ENCODE measurements around the gene FUT1.
"Not testable (repeated sequence)": the region's sequence is repeated elsewhere in the genome, so short reads cannot be mapped to it uniquely, and the experiment has no call there.

Gene FUT1

GRCh38 chr19:48784527-48784926, 32.1 kb upstream of the FUT1 start:
- H3K27me3 ChIP-seq (ENCODE audit: control insufficient read depth, insufficient read depth, low read length) = peaks cover 4% of the 10 kb centered on the region
- no peak overlapping the region for H3K4me3 ChIP-seq (ENCODE audit: low read depth, low read length)
- no peak overlapping the region for H3K9ac ChIP-seq (ENCODE audit: low read depth, low read length)
- no peaks in the 10 kb centered on the region for H3K9me3 ChIP-seq (ENCODE audit: control insufficient read depth, insufficient read depth, low read length)
- H3K4me1 ChIP-seq (ENCODE audit: control insufficient read depth, insufficient read depth, low read length) = no peaks in the 10 kb centered on the region
- H3K36me3 ChIP-seq (ENCODE audit: control insufficient read depth, insufficient read depth, low read length) = no peaks in the 10 kb centered on the region

GRCh38 chr19:48780631-48781391, 28.4 kb upstream of the FUT1 start:
- no peaks in the 10 kb centered on the region for H3K4me1 ChIP-seq (ENCODE audit: control insufficient read depth, insufficient read depth, low read length)
- H3K9ac ChIP-seq (ENCODE audit: low read depth, low read length) = no peak overlapping the region

GRCh38 chr19:48779636-48780035, 27.2 kb upstream of the FUT1 start:
- H3K4me1 ChIP-seq (ENCODE audit: control insufficient read depth, insufficient read depth, low read length) = no peaks in the 10 kb centered on the region
- no peaks in the 10 kb centered on the region for H3K36me3 ChIP-seq (ENCODE audit: control insufficient read depth, insufficient read depth, low read length)
- no peak overlapping the region for H3K9ac ChIP-seq (ENCODE audit: low read depth, low read length)
- H3K4me3 ChIP-seq (ENCODE audit: low read depth, low read length) = no peak overlapping the region
- H3K9me3 ChIP-seq (ENCODE audit: control insufficient read depth, insufficient read depth, low read length) = no peaks in the 10 kb centered on the region
- peaks cover 4% of the 10 kb centered on the region for H3K27me3 ChIP-seq (ENCODE audit: control insufficient read depth, insufficient read depth, low read length)

More at GRCh38 chr19:48780631-48781391, 28.4 kb upstream of the FUT1 start:
- peaks cover 4% of the 10 kb centered on the region for H3K27me3 ChIP-seq (ENCODE audit: control insufficient read depth, insufficient read depth, low read length)
- no peak overlapping the region for H3K4me3 ChIP-seq (ENCODE audit: low read depth, low read length)
- no peaks in the 10 kb centered on the region for H3K9me3 ChIP-seq (ENCODE audit: control insufficient read depth, insufficient read depth, low read length)
- no peaks in the 10 kb centered on the region for H3K36me3 ChIP-seq (ENCODE audit: control insufficient read depth, insufficient read depth, low read length)

DNA sequence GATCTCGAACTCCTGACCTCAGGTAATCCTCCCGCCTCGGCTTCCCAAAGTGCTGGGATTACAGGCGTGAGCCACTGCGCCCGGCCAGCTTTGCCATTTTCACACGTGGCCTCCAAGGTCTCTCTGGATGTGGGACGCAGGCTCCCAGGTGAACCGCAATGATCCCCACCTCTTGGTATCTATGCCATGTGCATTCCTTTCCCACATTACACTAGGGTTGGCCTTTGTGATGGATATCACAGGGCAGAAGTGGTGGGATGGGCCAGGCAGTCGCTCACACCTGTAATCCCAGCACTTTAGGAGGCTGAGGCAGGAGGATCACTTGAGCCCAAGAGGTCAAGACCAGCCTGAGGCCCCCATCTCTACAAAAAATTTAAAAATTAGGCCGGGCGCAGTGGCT, 25.3 kb upstream of the FUT1 start:
- Histone ChIP-seq H3K36me3 (ENCODE audit: control insufficient read depth, insufficient read depth, low read length) (no peaks in the 10 kb centered on the region), H3K4me1 (ENCODE audit: control insufficient read depth, insufficient read depth, low read length) (no peaks in the 10 kb centered on the region), H3K27me3 (ENCODE audit: control insufficient read depth, insufficient read depth, low read length) (peaks cover 4% of the 10 kb centered on the region), H3K9me3 (ENCODE audit: control insufficient read depth, insufficient read depth, low read length) (no peaks in the 10 kb centered on the region), H3K9ac (ENCODE audit: low read depth, low read length) (no peak overlapping the region), H3K4me3 (ENCODE audit: low read depth, low read length) (no peak overlapping the region)

GRCh38 chr19:48777139-48777538, 24.7 kb upstream of the FUT1 start:
- H3K9me3 ChIP-seq (ENCODE audit: control insufficient read depth, insufficient read depth, low read length) = no peaks in the 10 kb centered on the region
- no peaks in the 10 kb centered on the region for H3K4me1 ChIP-seq (ENCODE audit: control insufficient read depth, insufficient read depth, low read length)
- H3K27me3 ChIP-seq (ENCODE audit: control insufficient read depth, insufficient read depth, low read length) = peaks cover 4% of the 10 kb centered on the region
- H3K9ac ChIP-seq (ENCODE audit: low read depth, low read length) = no peak overlapping the region
- H3K36me3 ChIP-seq (ENCODE audit: control insufficient read depth, insufficient read depth, low read length) = no peaks in the 10 kb centered on the region
- no peak overlapping the region for H3K4me3 ChIP-seq (ENCODE audit: low read depth, low read length)

DNA sequence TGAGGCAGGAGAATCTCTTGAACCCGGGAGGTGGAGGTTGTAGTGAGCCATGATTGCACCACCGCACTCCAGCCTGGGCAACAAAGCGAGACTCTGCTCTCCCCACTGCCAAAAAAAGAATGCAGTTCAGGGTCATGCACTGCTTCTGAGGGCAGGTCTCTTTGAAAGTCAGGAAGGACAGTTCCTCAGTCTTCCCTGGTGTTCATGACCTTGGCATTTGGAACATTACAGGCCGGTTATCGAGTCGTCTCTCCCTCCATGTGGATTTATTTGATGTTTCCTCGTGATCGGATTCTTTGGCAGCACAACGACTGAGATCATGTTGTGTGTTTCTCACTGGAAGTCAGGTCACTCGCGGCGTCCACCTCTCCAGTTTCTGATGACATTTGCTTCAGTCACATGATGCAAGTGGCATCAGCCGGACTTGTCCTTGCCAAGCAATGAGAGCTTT, 20.1 kb upstream of the FUT1 start:
- H3K4me3 ChIP-seq (ENCODE audit: low read depth, low read length) = no peak overlapping the region
- no peaks in the 10 kb centered on the region for H3K27me3 ChIP-seq (ENCODE audit: control insufficient read depth, insufficient read depth, low read length)
- H3K9me3 ChIP-seq (ENCODE audit: control insufficient read depth, insufficient read depth, low read length) = no peaks in the 10 kb centered on the region
- H3K36me3 ChIP-seq (ENCODE audit: control insufficient read depth, insufficient read depth, low read length) = no peaks in the 10 kb centered on the region
- H3K4me1 ChIP-seq (ENCODE audit: control insufficient read depth, insufficient read depth, low read length) = no peaks in the 10 kb centered on the region
- H3K9ac ChIP-seq (ENCODE audit: low read depth, low read length) = no peak overlapping the region

- H3K9ac ChIP-seq (ENCODE audit: low read depth, low read length) = no peak overlapping the region
- no peaks in the 10 kb centered on the region for H3K27me3 ChIP-seq (ENCODE audit: control insufficient read depth, insufficient read depth, low read length)
- H3K4me1 ChIP-seq (ENCODE audit: control insufficient read depth, insufficient read depth, low read length) = no peaks in the 10 kb centered on the region
- no peak overlapping the region for H3K4me3 ChIP-seq (ENCODE audit: low read depth, low read length)
- H3K36me3 ChIP-seq (ENCODE audit: control insufficient read depth, insufficient read depth, low read length) = no peaks in the 10 kb centered on the region
- H3K9me3 ChIP-seq (ENCODE audit: control insufficient read depth, insufficient read depth, low read length) = no peaks in the 10 kb centered on the region
Measured at GRCh38 chr19:48770734-48771472, 18.5 kb upstream of the FUT1 start.

GRCh38 chr19:48770266-48770665, 17.8 kb upstream of the FUT1 start:
- Histone ChIP-seq H3K4me1 (ENCODE audit: control insufficient read depth, insufficient read depth, low read length) (no peaks in the 10 kb centered on the region), H3K27me3 (ENCODE audit: control insufficient read depth, insufficient read depth, low read length) (no peaks in the 10 kb centered on the region), H3K9ac (ENCODE audit: low read depth, low read length) (no peak overlapping the region), H3K36me3 (ENCODE audit: control insufficient read depth, insufficient read depth, low read length) (no peaks in the 10 kb centered on the region), H3K9me3 (ENCODE audit: control insufficient read depth, insufficient read depth, low read length) (no peaks in the 10 kb centered on the region), H3K4me3 (ENCODE audit: low read depth, low read length) (no peak overlapping the region)

DNA sequence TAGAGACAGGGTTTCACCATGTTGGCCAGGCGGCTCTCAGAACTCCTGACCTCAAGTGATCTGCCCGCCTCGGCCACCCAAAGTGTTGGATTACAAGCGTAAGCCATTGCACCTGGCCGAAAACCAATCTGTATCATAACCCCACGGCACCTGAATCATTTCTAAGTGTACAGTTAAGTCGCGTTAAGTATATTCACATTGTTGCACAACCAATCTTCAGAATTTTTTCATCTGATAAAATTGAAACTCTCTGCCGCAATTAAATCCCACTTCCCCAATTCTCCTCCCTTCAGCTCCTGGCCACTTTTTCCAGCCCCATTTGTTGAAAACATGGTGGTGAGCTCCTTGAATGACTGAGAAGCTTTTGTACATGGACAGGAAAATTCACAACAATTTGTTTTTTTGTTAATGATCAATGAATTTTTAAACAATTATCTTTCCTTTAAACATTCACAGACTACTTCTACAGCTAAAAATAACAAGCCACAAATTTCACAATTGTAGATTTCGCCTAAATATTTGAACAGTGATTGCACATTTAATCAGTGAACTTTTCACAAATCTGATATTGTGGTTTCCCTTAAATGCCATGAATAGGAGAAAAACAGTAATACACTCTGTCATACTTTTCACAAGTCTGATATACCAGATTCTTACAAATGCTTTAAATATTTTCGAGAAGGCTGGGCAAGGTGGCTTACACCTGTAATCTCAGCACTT, 16.7 kb upstream of the FUT1 start:
- H3K4me3 ChIP-seq (ENCODE audit: low read depth, low read length) = no peak overlapping the region
- no peaks in the 10 kb centered on the region for H3K4me1 ChIP-seq (ENCODE audit: control insufficient read depth, insufficient read depth, low read length)

GRCh38 chr19:48768171-48768753, 15.8 kb upstream of the FUT1 start:
- H3K9me3 ChIP-seq (ENCODE audit: control insufficient read depth, insufficient read depth, low read length); H3K27me3 ChIP-seq (ENCODE audit: control insufficient read depth, insufficient read depth, low read length); H3K4me1 ChIP-seq (ENCODE audit: control insufficient read depth, insufficient read depth, low read length); H3K36me3 ChIP-seq (ENCODE audit: control insufficient read depth, insufficient read depth, low read length); H3K4me3 ChIP-seq (ENCODE audit: low read depth, low read length); H3K9ac ChIP-seq (ENCODE audit: low read depth, low read length): not testable (repeated sequence)

More for the DNA sequence above, 16.7 kb upstream of the FUT1 start:
- no peaks in the 10 kb centered on the region for H3K9me3 ChIP-seq (ENCODE audit: control insufficient read depth, insufficient read depth, low read length)
- H3K36me3 ChIP-seq (ENCODE audit: control insufficient read depth, insufficient read depth, low read length) = no peaks in the 10 kb centered on the region
- no peaks in the 10 kb centered on the region for H3K27me3 ChIP-seq (ENCODE audit: control insufficient read depth, insufficient read depth, low read length)
- no peak overlapping the region for H3K9ac ChIP-seq (ENCODE audit: low read depth, low read length)

GRCh38 chr19:48765816-48766215, 13.4 kb upstream of the FUT1 start:
- H3K4me1 ChIP-seq (ENCODE audit: control insufficient read depth, insufficient read depth, low read length); H3K9me3 ChIP-seq (ENCODE audit: control insufficient read depth, insufficient read depth, low read length); H3K4me3 ChIP-seq (ENCODE audit: low read depth, low read length); H3K9ac ChIP-seq (ENCODE audit: low read depth, low read length); H3K27me3 ChIP-seq (ENCODE audit: control insufficient read depth, insufficient read depth, low read length); H3K36me3 ChIP-seq (ENCODE audit: control insufficient read depth, insufficient read depth, low read length): not testable (repeated sequence)

Data from iPS-15b (cell line).